Stimulated activated naive CD8-positive, alpha-beta T cell treated with anti-CD3 and anti-CD28 coated beads, Interleukin-15, Interleukin-2, amounts not matched to agents 100 ng/mL and 50 ng/mL, for 24 hours (primary cell): Measurements from ENCODE around the gene DLGAP1.

ENCODE experiments used
- H3K27ac Mint-ChIP-seq: one replicate; pipeline ENCODE4 v1.8.0; 2021; ENCODE audit warnings: mild to moderate bottlenecking, mixed read lengths
- H3K27me3 Mint-ChIP-seq: one replicate; pipeline ENCODE4 v1.8.0; 2021; ENCODE audit warnings: mixed read lengths
- H3K36me3 Mint-ChIP-seq: one replicate; pipeline ENCODE4 v1.8.0; 2021; ENCODE audit warnings: low read depth, mixed read lengths
- H3K4me1 Mint-ChIP-seq: one replicate; pipeline ENCODE4 v1.8.0; 2021; ENCODE audit warnings: low read depth, mixed read lengths
- H3K4me3 Mint-ChIP-seq: one replicate; pipeline ENCODE4 v1.8.0; 2021; ENCODE audit warnings: mild to moderate bottlenecking, mixed read lengths
- H3K9me3 Mint-ChIP-seq: one replicate; pipeline ENCODE4 v1.8.0; 2021; ENCODE audit warnings: mixed read lengths

The DLGAP1 gene

DNA sequence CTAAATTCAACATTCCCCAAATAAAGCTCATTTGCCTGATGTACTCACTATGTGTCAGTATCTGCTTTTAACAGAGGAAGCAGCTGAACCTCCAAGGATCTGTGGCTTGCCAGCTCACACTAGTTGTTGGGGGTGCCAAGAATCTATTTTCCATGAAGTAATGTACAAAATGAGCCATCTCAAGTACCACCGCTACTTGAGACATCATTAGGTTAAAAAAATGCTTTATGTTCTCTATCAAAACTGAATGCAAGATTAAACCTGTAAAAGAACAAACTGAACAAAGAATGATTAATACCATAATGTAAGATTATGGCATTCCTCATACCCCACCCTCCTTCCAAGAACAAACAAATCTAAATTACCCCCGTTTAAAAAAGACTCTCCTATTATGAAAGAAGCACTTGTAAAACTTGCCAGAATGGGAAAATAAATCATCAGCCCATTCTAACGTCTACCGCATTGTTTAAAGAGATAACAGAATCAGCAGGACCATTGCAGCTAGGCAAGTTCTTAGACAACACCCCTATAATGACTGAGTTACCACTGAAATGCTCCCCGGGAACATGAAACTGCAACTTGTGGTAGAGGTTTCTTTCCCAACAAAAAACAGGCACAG, 471.6 kb downstream of the DLGAP1 start:
- no peak overlapping the region for H3K4me3 Mint-ChIP-seq
- no peaks in the 10 kb centered on the region for H3K36me3 Mint-ChIP-seq
- H3K27ac Mint-ChIP-seq: no peak overlapping the region
- H3K9me3 Mint-ChIP-seq: peaks cover 8% of the 10 kb centered on the region
- peaks cover 15% of the 10 kb centered on the region for H3K4me1 Mint-ChIP-seq
- no peaks in the 10 kb centered on the region for H3K27me3 Mint-ChIP-seq

DNA sequence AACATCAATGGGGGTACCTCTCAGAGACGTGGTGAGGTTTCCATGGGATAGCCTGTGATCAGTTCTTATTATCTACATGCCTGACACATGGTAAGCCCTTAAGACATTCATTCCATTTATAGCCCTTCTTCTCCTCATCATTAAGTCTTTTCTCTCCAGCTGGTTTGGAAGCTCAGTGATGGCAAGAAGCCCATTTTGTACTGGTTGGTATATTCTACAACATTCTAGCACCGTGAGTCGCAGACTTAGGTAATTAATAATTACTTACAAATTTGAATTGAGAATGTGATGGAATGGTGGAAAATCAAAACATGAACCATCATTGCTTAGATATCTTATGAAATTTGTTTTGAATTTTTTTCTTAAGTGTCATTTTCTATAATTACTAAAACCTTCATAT, 472.6 kb downstream of the DLGAP1 start:
- no peaks in the 10 kb centered on the region for H3K36me3 Mint-ChIP-seq
- no peak overlapping the region for H3K4me3 Mint-ChIP-seq
- H3K27me3 Mint-ChIP-seq: no peaks in the 10 kb centered on the region
- peaks cover 11% of the 10 kb centered on the region for H3K9me3 Mint-ChIP-seq
- no peak overlapping the region for H3K27ac Mint-ChIP-seq
- H3K4me1 Mint-ChIP-seq: peaks cover 15% of the 10 kb centered on the region

DNA sequence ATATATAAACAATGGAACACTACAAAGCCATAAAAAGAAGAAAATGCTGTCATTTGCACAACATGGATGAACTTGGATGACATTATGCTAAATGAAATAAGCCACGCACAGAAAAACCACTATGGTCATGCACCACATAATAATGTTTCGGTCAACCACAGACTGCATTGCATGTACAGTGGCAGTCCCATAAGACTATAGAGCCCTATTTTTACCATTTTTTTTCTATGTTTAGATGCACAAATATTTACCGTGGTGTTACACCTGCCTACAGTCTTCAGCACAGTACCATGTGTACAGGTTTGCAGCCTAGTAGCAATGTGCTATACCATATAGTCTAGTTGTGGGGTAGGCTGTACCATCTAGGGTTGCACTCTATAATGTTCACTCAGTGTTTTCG, 476.1 kb downstream of the DLGAP1 start:
- no peak overlapping the region for H3K27ac Mint-ChIP-seq
- H3K4me3 Mint-ChIP-seq: no peak overlapping the region
- no peaks in the 10 kb centered on the region for H3K36me3 Mint-ChIP-seq
- peaks cover 11% of the 10 kb centered on the region for H3K9me3 Mint-ChIP-seq
- no peaks in the 10 kb centered on the region for H3K27me3 Mint-ChIP-seq
- H3K4me1 Mint-ChIP-seq: peaks cover 4% of the 10 kb centered on the region

DNA sequence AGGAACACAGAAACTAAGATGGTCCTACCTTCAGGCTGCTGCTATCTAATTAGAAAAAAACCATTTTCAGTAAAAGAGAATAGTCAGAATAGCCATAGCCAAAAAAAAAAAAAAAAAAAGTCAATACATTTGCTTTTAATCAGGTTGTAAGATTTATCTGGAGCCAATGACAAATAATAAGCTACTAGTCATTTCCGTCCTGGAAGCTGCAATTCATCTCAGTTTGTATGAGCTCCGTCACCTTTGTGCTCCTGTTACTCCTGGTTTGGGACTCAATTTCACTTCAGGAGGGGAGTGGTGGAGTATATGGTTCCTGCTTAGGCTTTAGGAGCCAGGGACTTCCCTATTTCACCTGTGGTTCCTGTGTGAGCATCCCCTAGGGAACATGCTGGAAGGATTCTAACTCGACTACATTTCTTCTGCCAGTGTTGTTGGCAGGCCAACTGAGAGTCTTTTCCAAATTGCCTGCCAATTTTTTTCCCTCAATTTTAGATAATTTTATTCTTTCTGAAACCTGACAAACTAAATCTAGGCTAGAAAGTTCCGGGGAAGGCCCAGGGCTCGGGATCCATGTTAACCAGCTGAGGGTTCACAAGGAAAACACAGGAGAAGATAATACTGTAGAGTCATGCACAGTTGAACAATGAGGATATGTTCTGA, 481.8 kb downstream of the DLGAP1 start:
- H3K27me3 Mint-ChIP-seq: no peaks in the 10 kb centered on the region
- no peak overlapping the region for H3K27ac Mint-ChIP-seq

DNA sequence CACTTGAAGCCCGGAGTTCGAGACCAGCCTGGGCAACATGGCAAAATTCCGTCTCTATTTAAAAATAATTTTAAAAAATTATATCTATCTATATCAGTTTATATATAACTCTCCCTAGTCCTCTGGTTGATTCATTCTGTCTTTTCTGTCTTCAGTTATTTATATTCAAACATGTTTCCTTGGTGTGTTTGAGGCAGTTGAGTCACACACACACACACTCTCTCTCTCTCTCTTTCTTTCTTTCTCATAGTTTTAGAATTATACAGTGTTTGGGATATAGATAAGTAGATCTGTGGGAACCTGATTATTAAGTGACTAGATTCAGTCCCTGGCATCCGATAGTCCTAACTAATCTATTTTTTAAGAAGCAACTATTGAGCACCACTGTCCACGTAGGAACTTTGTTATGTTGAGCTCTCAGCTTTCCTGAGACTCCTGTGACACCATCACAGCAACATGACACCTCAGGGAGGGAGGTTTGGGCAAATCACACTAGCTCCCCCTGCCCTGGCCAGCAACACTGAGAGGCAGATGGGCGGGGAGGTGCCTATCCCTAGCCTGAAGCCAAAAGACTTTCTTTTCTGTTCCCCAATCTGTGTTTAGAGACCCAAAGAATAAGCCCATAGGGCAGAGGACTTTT, 482.7 kb downstream of the DLGAP1 start:
- H3K4me1 Mint-ChIP-seq: no peaks in the 10 kb centered on the region
- H3K27ac Mint-ChIP-seq: no peak overlapping the region
- no peaks in the 10 kb centered on the region for H3K27me3 Mint-ChIP-seq
- H3K9me3 Mint-ChIP-seq: no peaks in the 10 kb centered on the region
- H3K36me3 Mint-ChIP-seq: no peaks in the 10 kb centered on the region
- no peak overlapping the region for H3K4me3 Mint-ChIP-seq

More for the DNA sequence above, 481.8 kb downstream of the DLGAP1 start:
- Mint-ChIP-seq H3K4me3 (no peak overlapping the region), H3K36me3 (no peaks in the 10 kb centered on the region), H3K9me3 (peaks cover 2% of the 10 kb centered on the region), H3K4me1 (no peaks in the 10 kb centered on the region)

DNA sequence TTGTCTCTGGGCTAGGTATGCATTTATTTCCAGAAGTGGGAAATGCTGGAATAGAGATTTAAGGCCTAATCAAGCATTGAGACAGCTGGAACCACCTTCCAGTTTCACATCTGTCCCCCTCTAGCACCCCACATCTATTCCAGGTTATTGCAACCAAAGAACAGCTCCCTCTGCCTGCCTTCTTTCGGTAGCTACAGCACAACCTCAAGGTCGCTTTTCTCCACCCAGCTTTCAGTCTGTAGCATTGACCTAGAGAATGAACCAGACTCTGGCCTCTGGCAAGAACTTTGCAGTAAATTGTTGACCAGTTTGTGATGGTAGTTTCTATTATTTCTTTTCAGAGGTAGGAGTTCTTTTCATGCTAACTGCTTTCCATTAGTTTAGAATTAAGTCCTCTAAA, 484.2 kb downstream of the DLGAP1 start:
- Mint-ChIP-seq H3K4me3 (no peak overlapping the region), H3K9me3 (no peaks in the 10 kb centered on the region), H3K27ac (no peak overlapping the region), H3K36me3 (no peaks in the 10 kb centered on the region), H3K27me3 (peaks cover 7% of the 10 kb centered on the region), H3K4me1 (no peaks in the 10 kb centered on the region)

DNA sequence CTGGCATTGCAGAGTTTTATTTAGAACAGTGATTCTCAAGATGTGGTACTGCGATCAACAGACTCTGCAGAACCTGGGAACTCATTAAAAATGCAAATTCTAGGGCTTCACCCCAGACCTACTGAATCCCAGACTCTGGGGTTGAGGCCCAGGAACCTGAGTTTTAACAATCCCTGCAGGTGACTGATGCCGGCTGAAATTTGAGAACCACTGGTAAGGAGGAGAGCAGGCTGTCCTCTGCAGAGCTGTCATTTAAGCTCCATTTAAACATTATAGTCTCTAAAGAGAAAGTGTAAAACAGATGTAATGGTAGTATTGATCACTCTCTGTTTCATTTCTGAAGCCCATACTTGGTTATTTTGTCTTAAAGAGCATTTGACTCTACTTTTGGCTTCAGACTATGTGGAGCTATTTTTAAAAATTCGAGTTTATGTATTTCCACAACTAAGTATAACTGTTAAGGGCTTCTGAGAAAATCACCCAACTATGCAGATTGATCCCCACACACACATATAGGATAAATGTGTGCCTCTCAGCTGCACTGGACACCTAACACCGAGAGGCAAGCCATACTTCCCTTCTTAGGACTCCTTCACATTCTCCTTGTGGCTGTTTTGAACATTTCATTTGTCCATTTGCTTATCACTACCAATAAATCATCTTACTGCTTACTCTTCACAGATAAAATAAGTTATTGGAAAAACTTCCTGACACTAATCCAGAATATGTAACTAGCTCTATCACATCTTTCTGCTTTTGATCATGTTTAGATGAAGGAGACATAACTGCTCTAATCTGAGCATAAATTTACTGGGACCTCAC, 487.5 kb downstream of the DLGAP1 start:
- no peaks in the 10 kb centered on the region for H3K9me3 Mint-ChIP-seq
- peaks cover 10% of the 10 kb centered on the region for H3K27me3 Mint-ChIP-seq
- H3K4me1 Mint-ChIP-seq: no peaks in the 10 kb centered on the region
- H3K27ac Mint-ChIP-seq: no peak overlapping the region
- no peak overlapping the region for H3K4me3 Mint-ChIP-seq
- no peaks in the 10 kb centered on the region for H3K36me3 Mint-ChIP-seq

DNA sequence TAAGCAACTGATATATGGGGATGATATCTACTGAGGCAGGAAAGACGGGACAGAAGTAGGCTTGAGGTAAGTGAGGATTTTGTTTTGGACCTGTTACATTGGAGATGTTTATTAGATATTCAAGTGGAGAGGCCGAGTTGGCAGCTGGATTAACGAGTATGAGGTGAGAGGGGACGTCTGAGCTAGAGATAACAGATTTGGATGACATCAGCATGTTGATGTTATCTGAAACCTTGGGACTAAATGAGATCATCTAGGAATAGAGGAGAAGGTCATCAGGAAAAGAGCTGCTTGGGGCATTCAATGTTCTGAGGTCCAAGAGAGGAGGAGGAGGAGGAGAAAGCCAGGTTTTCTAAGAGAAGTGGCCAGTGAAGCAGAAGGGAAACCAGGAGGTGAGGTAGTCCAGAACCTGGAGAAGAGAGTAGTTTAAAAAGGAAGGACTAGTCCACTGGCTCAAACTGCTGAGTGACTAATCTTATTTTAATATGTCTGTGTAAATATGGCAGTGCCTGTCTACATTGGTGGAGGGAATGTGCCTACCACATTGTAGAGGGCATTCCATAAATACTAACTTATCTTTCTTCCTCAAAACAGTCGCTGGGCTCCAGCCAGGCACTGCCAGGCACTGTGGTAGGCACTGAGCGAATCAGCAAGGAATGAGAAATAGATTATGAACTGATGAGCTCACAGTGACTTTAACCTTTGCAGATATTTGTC, 488.3 kb downstream of the DLGAP1 start:
- Mint-ChIP-seq H3K4me1 (no peaks in the 10 kb centered on the region), H3K4me3 (no peak overlapping the region), H3K27me3 (peaks cover 10% of the 10 kb centered on the region), H3K27ac (no peak overlapping the region), H3K9me3 (no peaks in the 10 kb centered on the region), H3K36me3 (no peaks in the 10 kb centered on the region)

DNA sequence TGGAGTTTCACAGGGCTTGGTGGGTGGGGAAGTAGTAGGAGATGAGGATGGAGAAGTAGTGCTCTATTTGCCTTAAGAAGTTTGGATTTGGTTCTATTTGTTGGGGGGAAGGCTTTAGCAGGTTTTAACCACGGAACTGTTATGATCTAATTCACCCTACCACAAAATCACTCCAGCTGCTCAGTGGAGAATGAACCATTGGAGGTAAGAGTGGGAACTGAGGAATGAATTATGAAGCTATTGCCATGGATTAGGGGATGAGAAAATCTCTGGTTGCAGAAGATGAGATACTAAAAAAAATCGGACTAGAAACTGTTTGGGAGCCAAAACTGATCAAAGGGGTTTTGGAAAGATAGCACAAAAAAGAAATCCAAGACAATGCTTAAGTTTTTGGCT, 488.9 kb downstream of the DLGAP1 start:
- Mint-ChIP-seq H3K27me3 (peaks cover 10% of the 10 kb centered on the region), H3K27ac (no peak overlapping the region)

DNA sequence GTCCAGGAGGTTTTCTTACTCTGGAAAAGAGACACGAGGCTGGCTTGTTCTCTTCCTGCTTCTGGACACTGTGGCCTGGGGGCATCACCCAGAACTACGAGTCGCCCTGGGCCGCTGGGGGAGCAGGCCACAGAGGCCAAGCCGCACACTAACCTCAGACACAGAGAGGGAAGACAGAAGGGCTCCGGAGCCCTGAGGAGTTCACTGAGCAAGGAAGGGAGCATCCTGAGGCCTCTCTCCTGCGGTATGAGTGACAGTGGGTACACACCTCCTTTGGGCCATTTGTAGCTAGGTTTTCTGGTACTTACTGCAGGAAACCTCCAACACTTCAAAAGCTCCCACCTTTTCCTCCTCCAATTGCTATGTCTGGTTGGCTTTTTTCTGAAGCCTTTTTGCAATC, 494.1 kb downstream of the DLGAP1 start:
- no peak overlapping the region for H3K27ac Mint-ChIP-seq
- H3K4me1 Mint-ChIP-seq: no peaks in the 10 kb centered on the region
- H3K9me3 Mint-ChIP-seq: peaks cover 1% of the 10 kb centered on the region
- no peak overlapping the region for H3K4me3 Mint-ChIP-seq
- H3K36me3 Mint-ChIP-seq: no peaks in the 10 kb centered on the region
- peaks cover 4% of the 10 kb centered on the region for H3K27me3 Mint-ChIP-seq

More for the DNA sequence above, 488.9 kb downstream of the DLGAP1 start:
- no peak overlapping the region for H3K4me3 Mint-ChIP-seq
- H3K36me3 Mint-ChIP-seq: no peaks in the 10 kb centered on the region
- H3K9me3 Mint-ChIP-seq: no peaks in the 10 kb centered on the region
- H3K4me1 Mint-ChIP-seq: no peaks in the 10 kb centered on the region

DNA sequence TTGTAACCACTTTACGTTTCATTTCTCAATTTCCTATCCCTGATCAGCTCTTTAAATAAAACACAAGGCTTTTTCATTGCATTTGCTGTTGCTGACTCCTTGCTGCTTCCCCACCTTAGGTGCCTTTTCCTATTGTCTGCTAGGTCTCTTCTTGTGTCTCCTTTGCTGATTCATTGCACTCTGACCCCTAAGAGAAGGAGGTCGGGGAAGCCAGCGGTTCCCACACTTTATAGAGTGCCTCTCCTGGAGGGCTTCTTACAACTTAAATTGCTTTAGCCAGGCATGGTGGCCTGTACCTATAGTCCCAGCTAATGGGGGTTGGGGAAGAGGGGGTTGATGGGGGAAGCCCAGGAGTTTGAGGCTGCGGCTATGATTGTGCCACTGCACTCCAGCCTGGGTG, 495.0 kb downstream of the DLGAP1 start:
- H3K9me3 Mint-ChIP-seq: peaks cover 7% of the 10 kb centered on the region
- H3K4me1 Mint-ChIP-seq: no peaks in the 10 kb centered on the region
- H3K27me3 Mint-ChIP-seq: peaks cover 4% of the 10 kb centered on the region
- H3K36me3 Mint-ChIP-seq: no peaks in the 10 kb centered on the region
- H3K27ac Mint-ChIP-seq: no peak overlapping the region
- H3K4me3 Mint-ChIP-seq: no peak overlapping the region

DNA sequence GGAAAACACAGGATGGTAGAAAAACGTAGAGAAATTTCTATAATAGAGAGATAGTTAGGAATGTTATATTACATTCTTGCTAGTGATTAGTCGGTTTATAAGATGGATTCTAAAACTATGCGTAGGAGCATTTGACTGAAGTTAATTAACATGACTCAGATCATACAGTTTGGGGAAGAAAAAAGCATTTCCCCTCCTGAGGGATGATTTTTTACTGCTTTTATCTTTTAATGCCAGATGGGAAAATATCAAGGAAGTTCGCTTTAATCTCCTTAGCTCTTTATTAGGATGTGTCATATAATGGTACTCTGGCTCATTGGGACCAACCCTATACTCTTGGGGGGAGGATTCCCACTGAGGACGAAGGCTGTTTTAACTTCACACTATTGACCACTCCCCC, 503.1 kb downstream of the DLGAP1 start:
- Mint-ChIP-seq H3K4me3 (no peak overlapping the region), H3K36me3 (no peaks in the 10 kb centered on the region), H3K4me1 (no peaks in the 10 kb centered on the region), H3K9me3 (peaks cover 7% of the 10 kb centered on the region), H3K27me3 (peaks cover 12% of the 10 kb centered on the region), H3K27ac (no peak overlapping the region)

DNA sequence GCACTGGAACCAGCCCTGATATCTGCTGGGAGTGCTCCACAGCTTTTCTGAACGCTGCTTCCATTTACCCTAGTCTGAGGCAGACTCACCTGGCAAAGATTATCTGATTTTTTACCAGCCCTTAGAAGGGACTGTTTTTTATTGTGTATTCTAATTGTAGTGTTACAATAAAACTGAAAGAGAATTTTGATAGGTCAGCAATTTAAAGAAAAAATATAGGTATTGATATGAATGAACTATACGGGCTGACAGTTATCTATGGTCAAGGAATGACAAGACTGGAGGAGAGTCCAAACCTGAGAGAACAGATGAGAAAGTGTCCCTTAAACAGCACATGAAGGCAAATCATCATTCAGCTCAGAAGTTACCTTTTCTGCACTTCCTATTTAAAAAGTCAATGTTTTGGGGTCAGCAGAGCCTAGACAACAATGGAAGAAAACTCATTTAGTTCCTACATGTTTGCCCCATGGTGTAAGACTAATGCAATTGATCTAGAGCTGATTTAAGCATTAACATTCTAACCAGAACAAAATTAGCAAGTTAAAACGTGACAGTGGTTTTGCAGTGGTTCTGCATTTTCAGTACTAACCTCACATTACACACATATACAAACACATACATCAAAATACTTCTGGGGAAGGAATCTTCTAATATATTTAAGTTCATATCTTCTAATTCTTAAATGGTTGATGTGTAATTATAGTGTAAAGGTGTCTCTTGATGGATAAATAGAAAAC, 504.3 kb downstream of the DLGAP1 start:
- Mint-ChIP-seq H3K27me3 (peaks cover 12% of the 10 kb centered on the region), H3K9me3 (peaks cover 4% of the 10 kb centered on the region), H3K27ac (no peak overlapping the region), H3K4me3 (no peak overlapping the region), H3K4me1 (no peaks in the 10 kb centered on the region), H3K36me3 (no peaks in the 10 kb centered on the region)

DNA sequence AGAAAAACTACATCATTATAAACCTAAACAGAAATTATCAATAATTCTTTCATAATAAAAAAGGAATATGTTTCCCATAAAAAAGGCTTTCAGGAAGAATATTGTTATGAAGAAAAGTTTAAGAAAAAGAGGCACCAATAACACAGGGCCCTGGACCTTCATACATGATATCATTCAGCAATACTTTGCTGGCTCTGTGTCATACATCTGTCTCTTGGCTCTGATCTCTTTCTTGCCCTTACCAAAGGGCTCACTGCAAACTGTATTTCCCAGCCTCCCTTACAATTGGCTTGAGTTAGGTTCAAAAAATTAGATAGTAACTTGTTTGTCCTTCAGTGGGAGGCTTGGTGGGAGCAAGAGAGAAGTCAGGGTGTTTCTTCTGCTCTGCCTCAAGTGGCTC, 506.1 kb downstream of the DLGAP1 start:
- Mint-ChIP-seq H3K27ac (no peak overlapping the region), H3K36me3 (no peaks in the 10 kb centered on the region), H3K4me3 (no peak overlapping the region), H3K27me3 (peaks cover 12% of the 10 kb centered on the region), H3K9me3 (no peaks in the 10 kb centered on the region), H3K4me1 (no peaks in the 10 kb centered on the region)
